Small intestine (tissue), 7 donors: ENCODE data around the gene TMBIM6. TPM values are rescaled to one million over a fixed set of nuclear protein-coding genes. Genes with fewer than 3 reads are reported as not detected.
A peak's percentile ranks its signal among the peaks of the same experiment; 100 is the strongest.

Source experiments
- DNase-seq, 2 donors: peaks; one replicate each; pipeline versions ENCODE4 v3.0.0 to v3.0.0-alpha.2; 2013
- FAIRE-seq: peaks from 2 replicates; lab custom pipeline; 2012; peaks lifted over from hg19 to GRCh38; lab: Jason Lieb, UNC
- H3K27ac ChIP-seq, 3 donors: one replicate each; pipeline ENCODE4 v1.5.1; 2013; ENCODE audit warnings: low read length in 2 of 3, mild to moderate bottlenecking in 2 of 3, control low read depth in 1 of 3, inconsistent platforms in 1 of 3, low read depth in 1 of 3, moderate library complexity in 1 of 3
- H3K27me3 ChIP-seq, 3 donors: one replicate each; pipeline ENCODE4 v1.6.1; 2013; ENCODE audit warnings: low read length in 3 of 3, inconsistent platforms in 1 of 3; ENCODE audit not compliant: control insufficient read depth in 3 of 3, insufficient read depth in 3 of 3
- H3K36me3 ChIP-seq, 3 donors: one replicate each; pipeline ENCODE4 v1.6.1; 2013; ENCODE audit warnings: low read length in 3 of 3, inconsistent platforms in 1 of 3, low read depth in 1 of 3, mild to moderate bottlenecking in 1 of 3, moderate library complexity in 1 of 3; ENCODE audit not compliant: control insufficient read depth in 3 of 3, insufficient read depth in 2 of 3
- H3K4me1 ChIP-seq, 3 donors: one replicate each; pipeline ENCODE4 v1.6.1; 2013; ENCODE audit warnings: low read length in 2 of 3, inconsistent platforms in 1 of 3, low read depth in 1 of 3, mild to moderate bottlenecking in 1 of 3, moderate library complexity in 1 of 3; ENCODE audit not compliant: control insufficient read depth in 3 of 3, insufficient read depth in 2 of 3
- H3K4me3 ChIP-seq, 3 donors: one replicate each; pipeline ENCODE4 v1.5.1; 2013; ENCODE audit warnings: low read length in 3 of 3, control low read depth in 1 of 3, inconsistent platforms in 1 of 3, low read depth in 1 of 3, mild to moderate bottlenecking in 1 of 3, moderate library complexity in 1 of 3
- H3K9me3 ChIP-seq, 2 donors: one replicate each; pipeline ENCODE4 v1.6.1; 2013; ENCODE audit warnings: low read depth in 1 of 2, low read length in 1 of 2; ENCODE audit not compliant: control insufficient read depth in 2 of 2, insufficient read depth in 1 of 2
- WGBS, 3 donors: extraction: QIAGEN DNeasy Blood & Tissue Kit; methylation state at CpG; one replicate each; pipeline ENCODE4 v1.1.7; 2013; 5-methylcytosine and 5-hydroxymethylcytosine counted together
- polyA plus RNA-seq, 4 donors: library from polyadenylated mRNA; stranded (reverse) in 3 of 4; unstranded in 1 of 4; fragments of 200-250 nt in 3 of 4; fragments of 120-200 nt in 1 of 4; gene quantifications; one replicate each; pipeline versions ENCODE4 v1.2.1 to v1.2.3, GENCODE V29; 2013
- donor health status: healthy with polysubstance abuse.
- donor health status: control.
- donor health status: control.
- donor health status: Bipolar disorder and iron deficiency.
- donor health status: healthy.

Gene TMBIM6
- polyA plus RNA-seq, 4 donors: 174 to 687 (median 294) TPM

DNA sequence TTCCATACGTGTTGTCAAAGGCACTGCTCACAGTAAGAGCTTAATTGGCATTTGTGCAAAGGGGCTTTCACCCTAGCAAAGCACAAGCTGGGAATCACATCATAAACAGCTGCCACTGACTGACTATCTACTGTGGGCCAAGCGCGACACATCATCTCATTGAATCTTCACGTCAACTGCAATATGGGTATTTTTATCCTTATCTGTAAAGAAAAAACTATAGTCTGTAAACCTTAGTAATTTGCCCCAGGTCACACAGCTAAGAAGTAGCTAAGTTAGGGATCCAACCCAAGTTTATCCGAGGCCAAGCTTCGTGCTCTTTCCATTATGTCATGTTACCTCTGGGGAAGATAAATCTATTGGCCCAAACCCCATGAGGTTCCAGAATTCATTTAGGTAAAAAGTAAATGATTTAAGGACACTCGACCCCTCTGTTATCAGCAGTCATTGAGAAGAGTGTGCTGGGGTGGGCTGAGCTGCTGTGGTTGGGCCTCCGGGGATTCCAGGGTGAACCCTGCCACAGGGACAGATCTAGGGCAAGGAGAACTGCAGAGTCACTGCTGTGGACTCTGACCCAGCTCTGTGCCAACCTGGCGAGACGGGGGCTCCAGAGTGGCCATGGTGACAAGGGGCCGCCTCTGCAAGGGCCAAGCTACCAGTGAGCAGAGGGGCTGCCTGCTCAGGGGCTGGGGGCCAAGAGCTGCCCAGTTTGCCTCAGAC is 59.2 kb downstream of the TMBIM6 start:
- H3K9me3 ChIP-seq: no peaks in the 10 kb centered on the region
- peaks cover 0 to 81% (median 6%) of the 10 kb centered on the region in 3 donors for H3K36me3 ChIP-seq
- DNase-seq: peak; percentile 38 to 52
- WGBS, 3 donors: 56 to 78% (median 73%) methylated on average over 11 of the region's 11 CpGs
- no peak for FAIRE-seq
- no peaks in the 10 kb centered on the region for H3K27me3 ChIP-seq
- no peak overlapping the region for H3K27ac ChIP-seq
- peaks cover 0 to 13% (median 0%) of the 10 kb centered on the region in 3 donors for H3K4me1 ChIP-seq
- no peak overlapping the region for H3K4me3 ChIP-seq

DNA sequence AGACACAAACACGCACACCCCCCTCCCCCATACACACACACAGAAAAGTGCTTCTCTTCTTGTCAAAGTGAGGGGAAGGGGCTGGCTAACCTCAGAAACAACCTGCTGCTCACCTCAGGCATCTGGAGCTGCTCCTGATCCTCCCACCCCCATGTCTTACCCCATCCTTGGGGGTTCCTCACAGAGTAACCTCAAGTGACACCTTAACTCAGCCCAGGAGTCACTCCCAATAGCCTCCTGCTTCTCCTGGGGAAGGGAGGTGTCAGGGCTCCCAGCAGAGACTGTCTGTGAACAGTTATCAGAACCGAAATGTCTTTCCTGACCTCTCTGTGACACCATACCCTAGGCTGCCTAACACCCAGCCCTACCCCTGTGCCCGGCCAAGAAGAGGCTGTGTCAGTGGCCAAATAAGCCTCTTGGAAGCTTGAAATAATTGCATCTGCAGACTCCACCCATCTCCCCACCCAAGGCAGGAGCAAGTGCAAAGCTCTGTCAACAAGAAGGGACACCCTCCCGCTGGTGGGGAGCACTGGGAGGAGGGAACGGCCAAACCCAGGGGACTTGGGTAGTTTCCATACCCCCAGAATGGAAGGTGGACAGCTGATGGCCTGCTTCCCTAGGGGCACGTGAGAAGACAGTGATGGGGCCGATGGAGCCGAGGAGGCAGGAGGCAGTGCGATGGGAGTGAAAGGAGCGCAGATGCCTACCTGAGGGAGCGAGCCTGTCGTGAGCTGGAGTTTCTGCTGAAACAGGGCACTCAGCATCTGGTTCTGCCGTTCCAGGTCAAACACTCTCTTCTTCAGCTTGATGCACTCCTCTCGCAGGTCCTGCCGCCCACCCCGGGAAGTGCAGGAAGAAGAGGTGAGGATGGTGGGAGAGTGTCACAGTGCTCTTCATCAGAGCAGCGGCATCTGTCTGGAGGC is 60.0 kb downstream of the TMBIM6 start:
- FAIRE-seq (no peak), DNase-seq (no peak)
- no peak overlapping the region for H3K4me3 ChIP-seq
- no peaks in the 10 kb centered on the region for H3K27me3 ChIP-seq
- H3K27ac ChIP-seq: no peak overlapping the region
- H3K36me3 ChIP-seq: peaks cover 0 to 78% (median 6%) of the 10 kb centered on the region in 3 donors
- H3K4me1 ChIP-seq: peaks cover 0 to 13% (median 0%) of the 10 kb centered on the region in 3 donors
- no peaks in the 10 kb centered on the region for H3K9me3 ChIP-seq
- 77 to 86% (median 84%) methylated on average over 17 of the region's 17 CpGs for WGBS, 3 donors

DNA sequence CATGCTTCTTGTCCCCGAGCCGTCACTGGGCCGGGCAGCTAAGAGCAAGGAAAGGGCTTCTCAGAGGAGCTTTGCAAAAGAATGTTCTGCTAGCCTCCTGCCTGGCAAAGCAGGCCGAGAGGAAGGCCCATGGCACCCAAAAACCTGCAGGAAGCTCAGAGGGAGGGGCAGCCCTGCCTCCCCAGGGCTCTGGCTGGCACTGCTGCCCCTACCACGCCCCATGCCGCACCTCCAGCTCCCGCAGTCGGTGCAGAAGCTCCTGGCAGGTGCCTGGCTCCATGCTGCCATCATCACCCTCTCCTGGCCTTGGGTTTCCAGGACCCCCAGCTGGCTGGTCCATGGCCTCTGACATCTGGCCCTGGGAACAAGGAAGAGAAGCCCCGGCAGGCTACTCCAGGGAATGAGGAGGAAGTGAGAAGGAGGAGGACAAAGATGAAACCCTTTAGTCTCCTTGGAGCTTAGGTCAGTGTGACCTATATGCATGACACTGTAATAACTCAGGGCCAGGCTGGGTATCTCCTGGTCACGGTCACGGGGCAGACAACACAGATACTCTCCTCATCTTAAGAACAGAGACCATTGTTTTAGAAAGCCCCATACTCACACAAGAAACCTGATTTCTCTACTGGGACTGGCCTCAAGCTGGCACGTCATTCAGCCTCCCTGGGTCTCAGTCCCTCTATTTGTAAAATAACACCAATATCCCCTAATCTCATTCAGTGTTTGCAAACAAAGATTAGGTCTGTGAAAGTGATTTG is 62.5 kb downstream of the TMBIM6 start:
- Histone ChIP-seq H3K36me3 (peaks cover 0 to 66% (median 2%) of the 10 kb centered on the region in 3 donors), H3K27me3 (no peaks in the 10 kb centered on the region), H3K9me3 (no peaks in the 10 kb centered on the region), H3K4me1 (peaks cover 0 to 19% (median 0%) of the 10 kb centered on the region in 3 donors), H3K4me3 (no peak overlapping the region), H3K27ac (no peak overlapping the region)
- WGBS, 3 donors: 70 to 83% (median 70%) methylated on average over 12 of the region's 12 CpGs
- no peak for FAIRE-seq
- no peak for DNase-seq

DNA sequence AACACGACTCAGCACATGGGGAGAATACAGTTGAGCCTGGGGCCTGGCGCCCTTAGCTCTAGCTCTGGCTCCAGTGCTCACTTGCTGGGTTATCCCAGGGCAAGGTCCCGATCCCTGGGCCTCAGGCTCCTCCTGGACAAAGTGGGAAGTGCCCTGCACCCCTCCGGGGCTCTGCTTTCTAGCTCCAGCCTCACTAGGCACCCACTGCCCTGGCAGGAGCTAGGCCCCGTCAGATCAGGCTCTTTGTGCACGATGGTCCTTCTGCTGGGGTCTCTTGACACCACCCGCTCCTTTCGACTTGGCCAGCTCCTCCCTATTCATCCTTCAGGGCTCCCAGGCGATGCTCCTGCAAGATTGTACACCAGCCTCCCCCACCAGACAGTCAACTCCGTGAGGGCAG is 63.5 kb downstream of the TMBIM6 start:
- Histone ChIP-seq H3K27me3 (no peaks in the 10 kb centered on the region), H3K9me3 (no peaks in the 10 kb centered on the region), H3K4me1 (peaks cover 0 to 28% (median 0%) of the 10 kb centered on the region in 3 donors), H3K36me3 (peaks cover 0 to 60% (median 2%) of the 10 kb centered on the region in 3 donors), H3K27ac (no peak overlapping the region), H3K4me3 (no peak overlapping the region)
- WGBS, 3 donors: 86 to 94% (median 91%) methylated on average over 10 of the region's 10 CpGs
- FAIRE-seq: no peak
- DNase-seq: no peak

DNA sequence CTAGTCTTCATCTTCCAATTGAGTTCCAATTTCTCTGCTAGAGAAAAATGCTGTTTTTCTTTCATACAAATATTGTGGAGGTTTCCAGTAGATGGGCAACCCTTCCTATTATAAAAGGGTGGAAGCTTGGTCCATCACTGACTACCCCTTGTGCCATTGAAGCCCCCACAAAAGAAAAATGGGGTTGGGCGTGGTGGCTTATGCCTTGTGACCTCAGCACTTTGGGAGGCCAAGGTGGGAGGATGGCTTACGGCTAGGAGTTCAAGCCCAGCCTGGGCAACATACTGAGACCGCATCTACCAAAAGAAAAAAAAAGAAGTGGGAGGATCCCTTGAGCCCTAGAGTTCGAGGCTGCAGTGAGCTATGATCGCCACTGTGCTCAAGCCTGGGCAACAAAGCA is 64.1 kb downstream of the TMBIM6 start:
- H3K36me3 ChIP-seq: peaks cover 0 to 56% (median 2%) of the 10 kb centered on the region in 3 donors
- H3K4me3 ChIP-seq: no peak overlapping the region
- no peaks in the 10 kb centered on the region for H3K9me3 ChIP-seq
- no peak overlapping the region for H3K27ac ChIP-seq
- no peaks in the 10 kb centered on the region for H3K27me3 ChIP-seq
- WGBS, 3 donors: 88 to 97% (median 94%) methylated on average over 5 of the region's 5 CpGs
- no peak for FAIRE-seq
- H3K4me1 ChIP-seq: peaks cover 0 to 28% (median 0%) of the 10 kb centered on the region in 3 donors
- DNase-seq: no peak

DNA sequence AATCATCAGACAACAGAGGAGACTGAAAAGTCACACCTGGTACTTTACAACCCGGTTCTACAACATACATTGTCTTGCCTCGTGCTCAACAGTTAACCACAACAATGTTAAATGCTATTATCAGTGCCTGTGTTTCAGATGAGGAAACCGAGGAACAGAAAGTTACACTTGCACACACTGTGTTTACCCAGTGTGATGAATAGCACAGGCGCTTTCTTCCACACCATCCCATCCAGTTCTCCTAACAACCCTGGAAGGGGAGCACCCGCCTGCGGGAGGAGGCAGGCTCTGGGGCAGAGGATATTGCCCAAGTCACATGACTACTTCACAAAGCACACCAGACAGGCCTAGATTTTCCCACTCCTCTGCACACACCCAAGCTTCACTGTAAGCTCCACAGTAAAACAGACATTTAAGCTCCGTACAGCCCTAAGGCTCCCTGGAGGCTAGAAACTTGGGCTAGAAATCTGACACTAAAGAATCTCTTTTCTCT is 65.0 kb downstream of the TMBIM6 start:
- Histone ChIP-seq H3K27ac (no peak overlapping the region), H3K27me3 (no peaks in the 10 kb centered on the region), H3K4me3 (no peak overlapping the region), H3K36me3 (peaks cover 0 to 48% (median 2%) of the 10 kb centered on the region in 3 donors), H3K4me1 (peaks cover 0 to 20% (median 0%) of the 10 kb centered on the region in 3 donors), H3K9me3 (no peaks in the 10 kb centered on the region)
- DNase-seq (no peak), FAIRE-seq (no peak)
- WGBS, 3 donors: 68 to 83% (median 78%) methylated on average over 7 of the region's 7 CpGs

DNA sequence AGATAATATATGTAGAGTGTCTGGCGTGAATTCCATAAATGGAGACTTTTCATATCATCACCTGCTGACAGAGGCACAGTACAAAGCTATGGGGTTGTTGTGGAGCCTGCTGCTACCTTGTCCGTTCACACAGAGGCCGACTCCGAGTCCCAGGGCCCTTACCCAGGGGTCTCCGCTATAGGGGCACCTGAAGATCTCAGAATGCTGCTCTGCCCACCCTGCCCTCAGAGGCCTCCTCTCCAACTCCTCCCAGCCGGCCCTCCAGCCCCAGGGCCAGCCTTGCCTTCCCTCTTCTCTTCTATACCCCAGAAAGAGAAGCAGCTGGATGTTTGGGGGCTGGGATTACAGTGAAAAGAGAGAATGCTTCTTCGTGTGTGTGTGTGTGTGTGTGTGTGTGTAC is 65.5 kb downstream of the TMBIM6 start:
- no peak for DNase-seq
- Histone ChIP-seq H3K4me3 (no peak overlapping the region), H3K27me3 (no peaks in the 10 kb centered on the region), H3K9me3 (no peaks in the 10 kb centered on the region), H3K27ac (no peak overlapping the region), H3K4me1 (peaks cover 0 to 20% (median 0%) of the 10 kb centered on the region in 3 donors), H3K36me3 (peaks cover 0 to 43% (median 2%) of the 10 kb centered on the region in 3 donors)
- no peak for FAIRE-seq
- WGBS, 3 donors: 86 to 94% (median 90%) methylated on average over 7 of the region's 7 CpGs
